Liver (tissue), 3 donors: ENCODE measurements around the gene JPT2.

ENCODE experiments used
- RAD21 ChIP-seq, 2 donors: IDR thresholded peaks; 2 replicates each; pipeline ENCODE4 v1.6.1; 2016; ENCODE audit warnings: antibody characterized with exemption in 2 of 2, mild to moderate bottlenecking in 2 of 2
- ZBTB33 ChIP-seq: IDR thresholded peaks from 2 replicates; pipeline ENCODE4 v1.6.1; 2016; ENCODE audit warnings: antibody characterized with exemption
- TF ChIP-seq, protein P1 (sequence below): fragments of 150-350 bp; IDR thresholded peaks from 2 replicates; pipeline ENCODE4 v1.5.1; 2017; ENCODE audit warnings: improper control_type of control experiment, low read depth, low read length; ENCODE audit not compliant: missing input control
- TF ChIP-seq, protein P2 (sequence below): IDR thresholded peaks from 2 replicates; pipeline ENCODE4 v1.6.1; 2016; ENCODE audit warnings: antibody characterized with exemption
- donor health status: healthy.
- donor health status: healthy.

DNA sequence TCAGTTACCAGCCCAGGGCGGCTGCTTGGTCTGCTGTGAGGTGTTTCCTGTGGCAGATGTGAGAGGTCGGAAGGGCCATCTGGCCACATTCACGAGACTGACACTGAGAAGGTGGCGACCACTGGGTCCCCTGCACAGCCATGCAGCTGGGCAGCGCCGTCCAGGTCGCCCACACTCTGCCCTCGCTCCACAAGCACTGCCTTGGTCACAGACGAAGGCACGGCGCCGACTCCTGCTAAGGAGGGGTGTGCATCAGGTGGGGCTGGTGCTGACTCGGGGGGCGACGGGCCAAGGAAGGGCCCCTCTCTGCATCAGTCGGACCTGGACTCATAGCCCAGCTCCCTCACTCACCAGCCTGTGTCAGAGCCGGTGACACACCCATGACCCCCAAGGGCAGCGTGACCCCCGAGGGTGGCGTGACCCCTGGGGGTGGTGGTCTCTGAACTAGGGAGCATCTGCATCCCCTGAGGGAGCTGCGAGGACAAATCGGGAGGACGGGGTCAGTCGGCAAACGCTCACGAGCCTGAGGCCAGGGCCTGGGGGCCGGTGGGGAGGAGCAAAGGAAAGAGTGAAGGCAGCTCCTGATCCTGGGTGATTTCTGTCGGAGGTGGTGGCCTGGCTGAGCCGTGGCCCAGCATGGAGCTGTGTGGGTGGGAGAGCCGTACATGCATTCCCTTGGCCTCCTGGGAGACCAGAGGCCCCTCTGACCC lies 62.9 kb downstream of the JPT2 start:
- TF ChIP-seq, protein P1, sequence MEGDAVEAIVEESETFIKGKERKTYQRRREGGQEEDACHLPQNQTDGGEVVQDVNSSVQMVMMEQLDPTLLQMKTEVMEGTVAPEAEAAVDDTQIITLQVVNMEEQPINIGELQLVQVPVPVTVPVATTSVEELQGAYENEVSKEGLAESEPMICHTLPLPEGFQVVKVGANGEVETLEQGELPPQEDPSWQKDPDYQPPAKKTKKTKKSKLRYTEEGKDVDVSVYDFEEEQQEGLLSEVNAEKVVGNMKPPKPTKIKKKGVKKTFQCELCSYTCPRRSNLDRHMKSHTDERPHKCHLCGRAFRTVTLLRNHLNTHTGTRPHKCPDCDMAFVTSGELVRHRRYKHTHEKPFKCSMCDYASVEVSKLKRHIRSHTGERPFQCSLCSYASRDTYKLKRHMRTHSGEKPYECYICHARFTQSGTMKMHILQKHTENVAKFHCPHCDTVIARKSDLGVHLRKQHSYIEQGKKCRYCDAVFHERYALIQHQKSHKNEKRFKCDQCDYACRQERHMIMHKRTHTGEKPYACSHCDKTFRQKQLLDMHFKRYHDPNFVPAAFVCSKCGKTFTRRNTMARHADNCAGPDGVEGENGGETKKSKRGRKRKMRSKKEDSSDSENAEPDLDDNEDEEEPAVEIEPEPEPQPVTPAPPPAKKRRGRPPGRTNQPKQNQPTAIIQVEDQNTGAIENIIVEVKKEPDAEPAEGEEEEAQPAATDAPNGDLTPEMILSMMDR = no peak
- TF ChIP-seq, protein P2, sequence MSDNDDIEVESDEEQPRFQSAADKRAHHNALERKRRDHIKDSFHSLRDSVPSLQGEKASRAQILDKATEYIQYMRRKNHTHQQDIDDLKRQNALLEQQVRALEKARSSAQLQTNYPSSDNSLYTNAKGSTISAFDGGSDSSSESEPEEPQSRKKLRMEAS = no peak
- TF ChIP-seq RAD21 (IDR thresholded peaks at IDR 0.05) (no peak), ZBTB33 (no peak)
